Suprapubic skin (tissue), 4 donors: Measurements from ENCODE around the gene POU2AF2. TPM values are rescaled to one million over a fixed set of nuclear protein-coding genes. Genes with fewer than 3 reads are reported as not detected.

Experiments
- DNase-seq, 2 donors: peaks; one replicate each; pipeline ENCODE4 v3.0.0-alpha.2; 2019; ENCODE audit warnings: low spot score in 2 of 2
- H3K27ac ChIP-seq: fragments of 200-600 bp; sonication (generic); one replicate; pipeline ENCODE4 v1.5.1; 2019
- H3K27me3 ChIP-seq: fragments of 200-600 bp; sonication (generic); one replicate; pipeline ENCODE4 v1.5.1; 2019
- H3K36me3 ChIP-seq: fragments of 200-600 bp; sonication (generic); one replicate; pipeline ENCODE4 v1.5.1; 2019
- H3K4me1 ChIP-seq: fragments of 200-600 bp; sonication (generic); one replicate; pipeline ENCODE4 v1.5.1; 2019
- H3K4me3 ChIP-seq: fragments of 200-600 bp; sonication (generic); one replicate; pipeline ENCODE4 v1.5.1; 2019; ENCODE audit warnings: mild to moderate bottlenecking
- H3K9me3 ChIP-seq: fragments of 200-600 bp; sonication (generic); one replicate; pipeline ENCODE4 v1.5.1; 2019
- EP300 ChIP-seq: sonication (generic); formaldehyde crosslinking; IDR thresholded peaks from one replicate; pipeline ENCODE4 v1.6.1; 2017; ENCODE audit warnings: antibody characterized with exemption
- POLR2A ChIP-seq, 2 donors: fragments of 450-650 bp; IDR thresholded peaks; one replicate each; pipeline ENCODE4 v1.6.1; 2017; ENCODE audit warnings: antibody characterized with exemption in 2 of 2, mild to moderate bottlenecking in 2 of 2, moderate library complexity in 2 of 2
- POLR2AphosphoS5 ChIP-seq, 3 donors: sonication (generic); formaldehyde crosslinking; IDR thresholded peaks; one replicate each; pipeline ENCODE4 v1.6.1; 2017; ENCODE audit warnings: antibody characterized with exemption in 3 of 3
- WGBS: methylation state at CpG from one replicate; pipeline ENCODE4 v1.1.5; 2018; 5-methylcytosine and 5-hydroxymethylcytosine counted together
- total RNA-seq, 4 donors: library from RNA; depleted of rRNA; stranded (reverse); fragments of >200 nt; gene quantifications; one replicate each; pipeline ENCODE4 v1.1.0, GENCODE V29; 2016
- TF ChIP-seq, protein P1 (sequence below), 2 donors: fragments of 200-600 bp in 1 of 2; fragments of 450-650 bp in 1 of 2; sonication (generic) in 1 of 2; IDR thresholded peaks; one replicate each; pipeline ENCODE4 v1.5.1; 2016 to 2019; ENCODE audit warnings: antibody characterized with exemption in 2 of 2, mild to moderate bottlenecking in 1 of 2, moderate library complexity in 1 of 2

POU2AF2 gene
- total RNA-seq, 4 donors from 2014 or later = not detected

DNA sequence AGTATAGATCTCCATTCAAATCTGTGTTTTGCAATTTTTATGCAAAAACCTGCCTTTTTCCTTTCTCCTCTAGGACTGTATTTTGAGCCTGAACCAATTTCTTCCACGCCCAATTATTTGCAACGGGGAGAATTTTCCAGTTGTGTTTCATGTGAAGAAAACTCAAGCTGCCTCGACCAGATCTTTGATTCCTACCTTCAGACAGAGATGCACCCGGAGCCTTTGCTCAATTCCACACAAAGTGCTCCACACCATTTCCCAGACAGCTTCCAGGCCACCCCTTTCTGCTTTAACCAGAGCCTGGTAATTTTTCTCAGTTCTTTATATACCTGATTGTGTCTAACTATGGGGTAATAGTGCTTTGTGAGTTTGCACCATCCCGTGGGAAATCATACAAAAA, 60.8 kb downstream of the POU2AF2 start:
- no peak for DNase-seq
- Histone ChIP-seq H3K27ac (no peak overlapping the region), H3K27me3 (peaks cover 24% of the 10 kb centered on the region), H3K4me3 (no peak overlapping the region), H3K36me3 (no peaks in the 10 kb centered on the region), H3K4me1 (peaks cover 18% of the 10 kb centered on the region), H3K9me3 (no peaks in the 10 kb centered on the region)
- WGBS = 81% methylated on average over 5 of the region's 5 CpGs
- TF ChIP-seq POLR2AphosphoS5 (IDR thresholded peaks at IDR 0.05) = no peak
- TF ChIP-seq, protein P1, sequence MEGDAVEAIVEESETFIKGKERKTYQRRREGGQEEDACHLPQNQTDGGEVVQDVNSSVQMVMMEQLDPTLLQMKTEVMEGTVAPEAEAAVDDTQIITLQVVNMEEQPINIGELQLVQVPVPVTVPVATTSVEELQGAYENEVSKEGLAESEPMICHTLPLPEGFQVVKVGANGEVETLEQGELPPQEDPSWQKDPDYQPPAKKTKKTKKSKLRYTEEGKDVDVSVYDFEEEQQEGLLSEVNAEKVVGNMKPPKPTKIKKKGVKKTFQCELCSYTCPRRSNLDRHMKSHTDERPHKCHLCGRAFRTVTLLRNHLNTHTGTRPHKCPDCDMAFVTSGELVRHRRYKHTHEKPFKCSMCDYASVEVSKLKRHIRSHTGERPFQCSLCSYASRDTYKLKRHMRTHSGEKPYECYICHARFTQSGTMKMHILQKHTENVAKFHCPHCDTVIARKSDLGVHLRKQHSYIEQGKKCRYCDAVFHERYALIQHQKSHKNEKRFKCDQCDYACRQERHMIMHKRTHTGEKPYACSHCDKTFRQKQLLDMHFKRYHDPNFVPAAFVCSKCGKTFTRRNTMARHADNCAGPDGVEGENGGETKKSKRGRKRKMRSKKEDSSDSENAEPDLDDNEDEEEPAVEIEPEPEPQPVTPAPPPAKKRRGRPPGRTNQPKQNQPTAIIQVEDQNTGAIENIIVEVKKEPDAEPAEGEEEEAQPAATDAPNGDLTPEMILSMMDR (IDR thresholded peaks at IDR 0.05) = no peak
- TF ChIP-seq POLR2A (IDR thresholded peaks at IDR 0.05) = no peak
- TF ChIP-seq EP300 = no peak

DNA sequence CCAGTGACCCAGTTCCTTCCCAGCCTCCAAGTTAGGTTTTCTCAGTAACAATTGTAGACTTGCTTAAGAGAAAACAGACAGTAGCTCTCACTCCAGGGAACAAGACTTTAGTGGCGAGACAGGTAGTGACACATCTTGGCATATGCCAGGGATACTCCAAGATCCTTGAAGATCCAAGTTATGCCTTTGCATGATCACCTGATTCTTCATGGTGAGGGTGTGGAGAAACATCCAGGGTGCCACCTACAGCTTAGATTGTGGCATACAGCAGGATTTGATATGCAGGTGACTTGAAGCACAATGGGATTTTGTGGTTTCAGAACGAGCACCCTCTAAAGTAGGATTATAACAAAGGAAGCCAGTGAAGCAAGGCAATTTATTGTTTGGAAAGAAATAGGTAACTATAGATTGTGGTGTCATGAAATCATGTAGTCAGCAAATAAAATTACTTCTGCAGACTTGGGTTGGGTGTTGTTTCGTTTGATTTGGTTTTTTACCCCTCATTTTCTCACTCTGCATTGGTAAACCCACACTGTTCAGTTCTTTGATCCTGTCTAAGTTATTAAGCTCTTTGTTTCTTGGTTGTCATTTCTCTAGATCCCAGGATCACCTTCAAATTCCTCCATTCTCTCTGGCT, 62.1 kb downstream of the POU2AF2 start:
- H3K4me1 ChIP-seq = peaks cover 11% of the 10 kb centered on the region
- TF ChIP-seq, protein P1 (IDR thresholded peaks at IDR 0.05) = no peak
- TF ChIP-seq EP300 (no peak), POLR2A (IDR thresholded peaks at IDR 0.05) (no peak)
- no peaks in the 10 kb centered on the region for H3K36me3 ChIP-seq
- no peak for DNase-seq
- H3K4me3 ChIP-seq = no peak overlapping the region
- H3K27me3 ChIP-seq = peaks cover 24% of the 10 kb centered on the region
- H3K27ac ChIP-seq = no peak overlapping the region
- 76% methylated on average over 3 of the region's 3 CpGs for WGBS
- no peaks in the 10 kb centered on the region for H3K9me3 ChIP-seq

DNA sequence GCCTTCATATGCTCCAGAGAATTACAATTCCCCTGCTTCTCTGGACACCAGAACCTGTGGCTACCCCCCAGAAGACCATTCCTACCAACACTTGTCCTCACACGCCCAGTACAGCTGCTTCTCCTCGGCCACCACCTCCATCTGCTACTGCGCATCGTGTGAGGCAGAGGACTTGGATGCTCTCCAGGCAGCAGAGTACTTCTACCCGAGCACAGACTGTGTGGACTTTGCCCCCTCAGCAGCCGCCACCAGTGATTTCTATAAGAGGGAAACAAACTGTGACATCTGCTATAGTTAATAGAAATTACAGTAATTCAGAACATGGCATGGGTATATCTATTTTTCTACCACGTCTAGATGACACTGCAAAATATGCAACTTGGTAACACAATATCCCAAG, 62.6 kb downstream of the POU2AF2 start:
- no peaks in the 10 kb centered on the region for H3K9me3 ChIP-seq
- H3K4me3 ChIP-seq = no peak overlapping the region
- whole genome bisulfite sequencing = 82% methylated on average over 7 of the region's 7 CpGs
- H3K27me3 ChIP-seq = peaks cover 24% of the 10 kb centered on the region
- no peaks in the 10 kb centered on the region for H3K36me3 ChIP-seq
- TF ChIP-seq, protein P1 (IDR thresholded peaks at IDR 0.05) = no peak
- TF ChIP-seq EP300 = no peak
- TF ChIP-seq POLR2AphosphoS5 (IDR thresholded peaks at IDR 0.05) = no peak
- TF ChIP-seq POLR2A (IDR thresholded peaks at IDR 0.05) = no peak
- no peak for DNase-seq
- H3K4me1 ChIP-seq = peaks cover 5% of the 10 kb centered on the region
- no peak overlapping the region for H3K27ac ChIP-seq

DNA sequence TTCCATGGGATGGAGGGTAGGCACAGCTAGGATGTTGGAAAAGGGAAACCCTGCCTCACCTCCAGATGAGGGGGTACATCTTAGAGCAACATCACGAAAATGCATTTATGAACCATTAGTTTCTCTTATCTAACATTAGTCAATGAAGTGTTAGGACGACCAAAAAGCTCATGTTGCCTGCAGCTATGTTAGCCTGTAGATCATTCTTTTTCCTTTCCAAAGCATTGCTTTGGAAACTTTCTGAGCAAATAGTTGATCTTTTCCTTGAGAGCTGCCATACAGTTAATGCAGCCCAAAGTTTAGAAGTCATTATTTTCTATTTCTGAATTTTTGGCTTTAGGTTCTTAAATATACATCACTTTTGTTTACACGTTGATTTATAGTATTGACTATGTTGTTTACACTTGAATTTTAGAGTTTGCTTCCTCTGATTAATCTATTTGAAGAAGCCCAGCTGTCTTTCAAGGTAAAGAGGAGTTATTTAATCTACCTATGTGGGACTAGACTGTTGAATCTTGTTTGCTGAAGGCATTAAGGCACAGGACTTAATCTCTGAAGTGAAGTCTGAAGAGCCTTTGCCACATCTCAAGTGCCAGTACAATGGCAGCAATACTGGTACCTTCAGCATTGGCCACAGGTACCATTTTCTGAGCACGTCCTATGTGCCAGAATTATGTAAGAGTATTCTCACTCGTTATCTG, 63.8 kb downstream of the POU2AF2 start:
- 64% methylated on average over 5 of the region's 5 CpGs for WGBS

DNA sequence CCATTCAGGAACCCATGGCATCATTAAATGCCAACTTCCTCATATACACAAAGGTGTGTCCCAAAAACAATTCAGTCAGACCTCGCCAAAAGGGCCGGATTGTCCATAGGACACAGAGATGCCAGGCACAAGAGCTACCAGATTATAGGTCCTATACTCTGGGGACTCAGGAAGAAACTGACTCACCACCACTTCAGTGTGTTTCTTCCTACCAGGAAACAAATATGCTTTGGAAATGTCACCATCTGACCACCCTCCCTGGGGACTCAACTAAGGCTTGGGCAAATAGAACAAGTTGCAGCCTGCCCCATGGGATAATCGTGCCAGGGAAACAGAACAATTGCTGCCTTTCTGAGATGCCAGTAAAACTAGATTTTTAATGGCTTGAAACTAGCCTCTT, 64.6 kb downstream of the POU2AF2 start:
- no peak overlapping the region for H3K4me3 ChIP-seq
- TF ChIP-seq POLR2A (IDR thresholded peaks at IDR 0.05) = no peak
- TF ChIP-seq, protein P1 (IDR thresholded peaks at IDR 0.05) = no peak
- TF ChIP-seq POLR2AphosphoS5 (IDR thresholded peaks at IDR 0.05) = no peak
- TF ChIP-seq EP300 = no peak
- no peak overlapping the region for H3K27ac ChIP-seq
- peaks cover 24% of the 10 kb centered on the region for H3K27me3 ChIP-seq
- H3K4me1 ChIP-seq = no peaks in the 10 kb centered on the region
- WGBS = 54% methylated on average over 3 of the region's 3 CpGs
- H3K36me3 ChIP-seq = no peaks in the 10 kb centered on the region
- no peaks in the 10 kb centered on the region for H3K9me3 ChIP-seq
- no peak for DNase-seq

More for the DNA sequence above, 63.8 kb downstream of the POU2AF2 start:
- no peaks in the 10 kb centered on the region for H3K4me1 ChIP-seq
- DNase-seq = no peak
- H3K27me3 ChIP-seq = peaks cover 24% of the 10 kb centered on the region
- H3K9me3 ChIP-seq = no peaks in the 10 kb centered on the region
- H3K4me3 ChIP-seq = no peak overlapping the region
- no peak overlapping the region for H3K27ac ChIP-seq
- TF ChIP-seq, protein P1 (IDR thresholded peaks at IDR 0.05) = no peak
- TF ChIP-seq EP300 (no peak), POLR2A (IDR thresholded peaks at IDR 0.05) (no peak), POLR2AphosphoS5 (IDR thresholded peaks at IDR 0.05) (no peak)
- no peaks in the 10 kb centered on the region for H3K36me3 ChIP-seq
